DOHH2 (cell line): Measurements from ENCODE around the gene UBXN2A.

Source experiments
- H3F3A ChIP-seq: fragments of 200-600 bp; sonication (generic), shearing (Covaris generic); 2 replicates; pipeline ENCODE4 v1.6.0; 2016; ENCODE audit warnings: antibody characterized with exemption, mild to moderate bottlenecking; ENCODE audit not compliant: control insufficient read depth, insufficient read depth
- H3K27ac ChIP-seq: fragments of 200-600 bp; sonication (generic); 2 replicates; pipeline ENCODE4 v1.5.1; 2014; ENCODE audit warnings: low read depth, mild to moderate bottlenecking, low read length, moderate library complexity
- H3K27me3 ChIP-seq: fragments of 200-600 bp; sonication (generic); 2 replicates; pipeline ENCODE4 v1.6.1; 2014; ENCODE audit warnings: mild to moderate bottlenecking, low read length, mixed read lengths; ENCODE audit not compliant: control insufficient read depth
- H3K36me3 ChIP-seq: fragments of 200-600 bp; sonication (generic); 2 replicates; pipeline ENCODE4 v1.6.1; 2014; ENCODE audit warnings: mild to moderate bottlenecking, low read length, moderate library complexity, mixed read lengths; ENCODE audit not compliant: control insufficient read depth
- H3K4me1 ChIP-seq: fragments of 200-600 bp; sonication (generic); 2 replicates; pipeline ENCODE4 v1.6.1; 2014; ENCODE audit warnings: mild to moderate bottlenecking, low read length, mixed read lengths; ENCODE audit not compliant: control insufficient read depth
- H3K4me2 ChIP-seq: fragments of 200-600 bp; sonication (generic); 2 replicates; pipeline ENCODE4 v1.6.0; 2014; ENCODE audit warnings: mild to moderate bottlenecking, low read length, moderate library complexity
- H3K4me3 ChIP-seq: fragments of 200-600 bp; sonication (generic); 2 replicates; pipeline ENCODE4 v1.5.1; 2014; ENCODE audit warnings: mild to moderate bottlenecking, low read length, mixed read lengths
- H3K79me2 ChIP-seq: fragments of 200-600 bp; sonication (generic); 2 replicates; pipeline ENCODE4 v1.6.1; 2014; ENCODE audit warnings: mild to moderate bottlenecking, low read length, mixed read lengths; ENCODE audit not compliant: control insufficient read depth
- H3K9me2 ChIP-seq: fragments of 200-600 bp; sonication (generic); replicated peaks from 2 replicates; pipeline ENCODE4 v1.6.1; 2014; ENCODE audit warnings: mild to moderate bottlenecking, low read length, mixed read lengths; ENCODE audit not compliant: control insufficient read depth
- H3K9me3 ChIP-seq: fragments of 200-600 bp; sonication (generic); 2 replicates; pipeline ENCODE4 v1.6.1; 2014; ENCODE audit warnings: antibody characterized with exemption, low read length, mixed read lengths; ENCODE audit not compliant: control insufficient read depth, insufficient read depth
- H4K20me1 ChIP-seq: fragments of 200-600 bp; sonication (generic); 2 replicates; pipeline ENCODE4 v1.6.0; 2014; ENCODE audit warnings: low read depth, mild to moderate bottlenecking, antibody characterized with exemption, low read length, moderate library complexity; ENCODE audit not compliant: control insufficient read depth, insufficient read depth
- EZH2phosphoT487 ChIP-seq: fragments of 200-600 bp; sonication (generic); IDR thresholded peaks from 2 replicates; pipeline ENCODE4 v1.6.1; 2017; ENCODE audit warnings: borderline replicate concordance, mild to moderate bottlenecking, antibody characterized with exemption, low read length, moderate library complexity, mixed read lengths
- TF ChIP-seq, protein P1 (sequence below): fragments of 200-600 bp; sonication (generic); IDR thresholded peaks from one replicate; pipeline ENCODE4 v1.5.1; 2014; ENCODE audit warnings: antibody characterized with exemption, mild to moderate bottlenecking, low read depth, low read length; ENCODE audit not compliant: poor library complexity, severe bottlenecking

The UBXN2A gene

GRCh38 chr2:23916727-23917405 is 23.4 kb upstream of the UBXN2A start:
- Histone ChIP-seq H3K4me2 (peak overlapping the region; percentile 49), H3K4me3 (peak overlapping the region; percentile 29)

DNA sequence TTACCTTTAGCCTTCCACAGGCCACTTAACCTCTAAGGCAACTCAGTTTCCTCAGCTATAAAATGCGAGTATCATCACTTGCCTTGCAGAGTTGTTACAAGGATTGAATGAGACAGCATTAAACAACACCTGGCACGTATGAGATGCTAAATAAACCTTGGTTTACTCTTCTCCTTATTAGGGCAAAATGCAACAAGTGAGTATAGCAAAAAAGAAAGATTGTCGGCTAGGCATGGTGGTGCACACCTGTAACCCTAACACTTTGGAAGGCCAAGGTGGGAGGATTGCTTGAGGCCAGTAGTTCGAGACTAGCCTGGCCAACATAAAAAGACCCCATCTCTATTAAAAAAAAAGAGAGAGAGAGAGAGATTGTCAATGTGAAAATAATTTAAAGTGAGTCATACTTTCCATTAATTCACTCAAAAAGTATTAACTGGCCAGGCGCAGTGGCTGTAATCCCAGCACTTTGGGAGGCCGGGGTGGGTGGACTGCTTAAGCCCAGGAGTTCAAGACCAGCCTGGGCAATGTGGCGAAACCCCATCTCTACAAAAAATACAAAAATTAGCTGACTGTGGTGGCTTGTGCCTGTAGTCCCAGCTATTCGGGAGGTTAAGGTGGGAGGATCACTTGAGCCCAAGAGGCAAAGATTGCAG is 21.3 kb upstream of the UBXN2A start:
- Histone ChIP-seq H3K4me3 (no peak overlapping the region), H4K20me1 (peaks cover 5% of the 10 kb centered on the region; the same call in 1 of the 2 replicates), H3K36me3 (no peaks in the 10 kb centered on the region), H3K4me2 (no peak overlapping the region), H3K27me3 (no peaks in the 10 kb centered on the region), H3K4me1 (peaks cover 53% of the 10 kb centered on the region), H3K27ac (no peak overlapping the region), H3F3A (no peaks in the 10 kb centered on the region), H3K79me2 (peaks cover 99% of the 10 kb centered on the region), H3K9me3 (no peaks in the 10 kb centered on the region), H3K9me2 (no peaks in the 10 kb centered on the region)
- TF ChIP-seq, protein P1, sequence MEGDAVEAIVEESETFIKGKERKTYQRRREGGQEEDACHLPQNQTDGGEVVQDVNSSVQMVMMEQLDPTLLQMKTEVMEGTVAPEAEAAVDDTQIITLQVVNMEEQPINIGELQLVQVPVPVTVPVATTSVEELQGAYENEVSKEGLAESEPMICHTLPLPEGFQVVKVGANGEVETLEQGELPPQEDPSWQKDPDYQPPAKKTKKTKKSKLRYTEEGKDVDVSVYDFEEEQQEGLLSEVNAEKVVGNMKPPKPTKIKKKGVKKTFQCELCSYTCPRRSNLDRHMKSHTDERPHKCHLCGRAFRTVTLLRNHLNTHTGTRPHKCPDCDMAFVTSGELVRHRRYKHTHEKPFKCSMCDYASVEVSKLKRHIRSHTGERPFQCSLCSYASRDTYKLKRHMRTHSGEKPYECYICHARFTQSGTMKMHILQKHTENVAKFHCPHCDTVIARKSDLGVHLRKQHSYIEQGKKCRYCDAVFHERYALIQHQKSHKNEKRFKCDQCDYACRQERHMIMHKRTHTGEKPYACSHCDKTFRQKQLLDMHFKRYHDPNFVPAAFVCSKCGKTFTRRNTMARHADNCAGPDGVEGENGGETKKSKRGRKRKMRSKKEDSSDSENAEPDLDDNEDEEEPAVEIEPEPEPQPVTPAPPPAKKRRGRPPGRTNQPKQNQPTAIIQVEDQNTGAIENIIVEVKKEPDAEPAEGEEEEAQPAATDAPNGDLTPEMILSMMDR, result no peak
- no peak for TF ChIP-seq EZH2phosphoT487

More at GRCh38 chr2:23916727-23917405, 23.4 kb upstream of the UBXN2A start:
- Histone ChIP-seq H3K36me3 (no peaks in the 10 kb centered on the region), H3F3A (no peaks in the 10 kb centered on the region), H3K9me3 (no peaks in the 10 kb centered on the region), H3K27ac (no peak overlapping the region), H3K9me2 (no peaks in the 10 kb centered on the region), H3K4me1 (peaks cover 34% of the 10 kb centered on the region), H4K20me1 (no peaks in the 10 kb centered on the region), H3K27me3 (no peaks in the 10 kb centered on the region), H3K79me2 (peaks cover 98% of the 10 kb centered on the region)
- TF ChIP-seq, protein P1, result no peak
- TF ChIP-seq EZH2phosphoT487, result no peak

DNA sequence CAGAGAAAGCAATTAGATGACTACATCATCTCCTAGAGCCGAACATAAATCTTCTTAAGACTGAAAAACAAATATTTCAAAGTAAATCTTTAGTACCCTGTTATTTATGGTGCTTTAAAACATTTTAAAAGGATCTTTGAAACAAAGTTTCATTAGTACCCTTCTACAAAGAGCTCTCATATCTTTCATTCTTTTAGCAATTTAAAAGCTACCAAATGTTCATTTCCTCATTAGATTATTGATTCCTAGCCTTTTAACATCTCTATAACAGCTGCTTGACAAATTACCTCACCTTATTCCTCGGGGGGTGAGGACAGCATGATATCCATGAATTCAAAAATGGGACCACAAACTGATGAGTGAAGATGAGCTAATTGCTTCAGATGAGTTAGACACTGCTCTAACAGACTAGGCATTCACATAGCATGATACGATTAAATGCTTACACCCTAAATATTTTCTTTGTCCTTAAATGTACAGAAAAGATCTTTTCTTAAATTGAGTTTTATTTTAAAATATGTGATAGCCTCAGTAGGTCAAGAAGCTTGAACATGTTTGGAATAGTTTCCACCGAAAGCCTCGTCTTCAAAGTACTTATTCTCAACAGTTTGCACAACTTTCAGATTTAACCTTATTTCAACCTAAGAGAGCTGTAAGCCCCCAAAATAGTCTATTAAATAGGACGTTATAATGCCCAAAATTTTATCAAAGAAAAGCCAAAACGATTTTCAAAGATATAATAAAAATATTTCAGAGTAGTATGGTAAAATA is 15.5 kb upstream of the UBXN2A start:
- Histone ChIP-seq H3K4me1 (peaks cover 60% of the 10 kb centered on the region), H3K4me3 (peak overlapping the region; percentile 97), H3K27me3 (no peaks in the 10 kb centered on the region), H3K27ac (no peak overlapping the region), H3K9me3 (no peaks in the 10 kb centered on the region), H3F3A (0 out of 2 replicates have a peak, but pooled peaks cover 2% of the 10 kb centered on the region), H3K36me3 (peaks cover 7% of the 10 kb centered on the region), H4K20me1 (peaks cover 5% of the 10 kb centered on the region; the same call in 1 of the 2 replicates), H3K4me2 (peak overlapping the region; percentile 89), H3K9me2 (no peaks in the 10 kb centered on the region), H3K79me2 (peaks cover 85% of the 10 kb centered on the region)
- TF ChIP-seq, protein P1, result no peak
- TF ChIP-seq EZH2phosphoT487, result no peak
